Measurements from ENCODE around the gene HYCC1. TPM values are rescaled to one million over a fixed set of nuclear protein-coding genes. Genes with fewer than 3 reads are reported as not detected.

HYCC1 gene
- total RNA-seq (ENCODE audit: unreplicated experiment) = 93.8 TPM
- long read RNA-seq, full-length matches to known transcripts = 12 of 14 reads
- long read RNA-seq, partial matches to known transcripts = 1 of 14 reads
- long read RNA-seq, other reads (novel, unspliced or antisense) = 1 of 14 reads

GRCh38 chr7:23013715-23014649 lies at the start of gene HYCC1:
Gene HYCC1, minus strand, starts transcription at chr7:23014130. Its CDS starts 23,019 bp downstream, at chr7:22991111.
- Mint-ChIP-seq H3K27me3 (ENCODE audit: unreplicated experiment) (peaks cover 8% of the 10 kb centered on the region), H3K9me3 (ENCODE audit: unreplicated experiment) (no peaks in the 10 kb centered on the region), H3K27ac (ENCODE audit: unreplicated experiment) (peak within 1 kb of the TSS; percentile 82), H3K4me1 (ENCODE audit: unreplicated experiment) (peaks cover 39% of the 10 kb centered on the region), H3K36me3 (ENCODE audit: low read depth, unreplicated experiment) (no peaks in the 10 kb centered on the region), H3K4me3 (ENCODE audit: unreplicated experiment) (peak within 1 kb of the TSS; percentile 99)
- TF ChIP-seq CTCF (IDR thresholded peaks at IDR 0.05; ENCODE audit: unreplicated experiment) = peak; percentile 65
- DNase-seq (ENCODE audit: low spot score) = peak; percentile 97

GRCh38 chr7:23062452-23062851 lies 48.5 kb upstream of the HYCC1 start:
- Mint-ChIP-seq H3K36me3 (ENCODE audit: low read depth, unreplicated experiment) (no peaks in the 10 kb centered on the region), H3K9me3 (ENCODE audit: unreplicated experiment) (no peaks in the 10 kb centered on the region), H3K4me1 (ENCODE audit: unreplicated experiment) (peaks cover 22% of the 10 kb centered on the region), H3K27ac (ENCODE audit: unreplicated experiment) (no peak overlapping the region), H3K27me3 (ENCODE audit: unreplicated experiment) (peaks cover 3% of the 10 kb centered on the region), H3K4me3 (ENCODE audit: unreplicated experiment) (no peak overlapping the region)
- no peak for DNase-seq (ENCODE audit: low spot score)
- no peak for TF ChIP-seq CTCF (IDR thresholded peaks at IDR 0.05; ENCODE audit: unreplicated experiment)

GRCh38 chr7:23061327-23061726 lies 47.4 kb upstream of the HYCC1 start:
- Mint-ChIP-seq H3K4me3 (ENCODE audit: unreplicated experiment) (no peak overlapping the region), H3K4me1 (ENCODE audit: unreplicated experiment) (peaks cover 13% of the 10 kb centered on the region), H3K27ac (ENCODE audit: unreplicated experiment) (no peak overlapping the region), H3K27me3 (ENCODE audit: unreplicated experiment) (peaks cover 3% of the 10 kb centered on the region), H3K9me3 (ENCODE audit: unreplicated experiment) (no peaks in the 10 kb centered on the region), H3K36me3 (ENCODE audit: low read depth, unreplicated experiment) (no peaks in the 10 kb centered on the region)
- DNase-seq (ENCODE audit: low spot score) = no peak
- no peak for TF ChIP-seq CTCF (IDR thresholded peaks at IDR 0.05; ENCODE audit: unreplicated experiment)

GRCh38 chr7:23058408-23059096 lies 44.6 kb upstream of the HYCC1 start:
- Mint-ChIP-seq H3K4me1 (ENCODE audit: unreplicated experiment) (peaks cover 7% of the 10 kb centered on the region), H3K9me3 (ENCODE audit: unreplicated experiment) (no peaks in the 10 kb centered on the region), H3K36me3 (ENCODE audit: low read depth, unreplicated experiment) (no peaks in the 10 kb centered on the region), H3K27ac (ENCODE audit: unreplicated experiment) (no peak overlapping the region), H3K27me3 (ENCODE audit: unreplicated experiment) (peaks cover 1% of the 10 kb centered on the region), H3K4me3 (ENCODE audit: unreplicated experiment) (no peak overlapping the region)
- no peak for TF ChIP-seq CTCF (IDR thresholded peaks at IDR 0.05; ENCODE audit: unreplicated experiment)
- DNase-seq (ENCODE audit: low spot score) = no peak

Measured in endothelial cell (in vitro differentiated cells).